Stimulated activated CD4-positive, alpha-beta T cell treated with anti-CD3 and anti-CD28 coated beads, Interleukin-15, amount 100 ng/mL, for 1 hour (primary cell): Measurements from ENCODE around the gene TBC1D14.
A peak's percentile ranks its signal among the peaks of the same experiment; 100 is the strongest.

Experiments used
- DNase-seq, 2 donors: peaks; one replicate each; pipeline ENCODE4 v3.0.0-alpha.2; 2020; ENCODE audit warnings: low read depth in 1 of 2, low spot score in 1 of 2

Gene TBC1D14

GRCh38 chr4:6909113-6909969, at the start of gene TBC1D14:
TSS of gene TBC1D14 (plus strand) at chr4:6909826. CDS start at chr4:6923390, 13,564 bp downstream.
- peak; percentile 78 to 79 for DNase-seq

- DNase-seq = no peak
Measured at GRCh38 chr4:6868386-6868785, 41.2 kb upstream of the TBC1D14 start.

GRCh38 chr4:6869944-6870343, 39.7 kb upstream of the TBC1D14 start:
- DNase-seq = no peak

GRCh38 chr4:6873291-6873690, 36.3 kb upstream of the TBC1D14 start:
- no peak for DNase-seq

GRCh38 chr4:6873792-6874461, 35.7 kb upstream of the TBC1D14 start:
- peak; percentile 59 to 67 for DNase-seq

- no peak for DNase-seq
Measured at GRCh38 chr4:6874981-6875380, 34.6 kb upstream of the TBC1D14 start.

- no peak for DNase-seq
Measured at GRCh38 chr4:6875431-6875831, 34.2 kb upstream of the TBC1D14 start.

- no peak for DNase-seq
Measured at GRCh38 chr4:6876440-6876839, 33.2 kb upstream of the TBC1D14 start.

- no peak for DNase-seq
Measured at GRCh38 chr4:6877067-6877466, 32.6 kb upstream of the TBC1D14 start.

GRCh38 chr4:6878451-6879059, 31.1 kb upstream of the TBC1D14 start:
- DNase-seq = no peak

GRCh38 chr4:6880691-6881090, 28.9 kb upstream of the TBC1D14 start:
- no peak for DNase-seq

GRCh38 chr4:6881908-6882307, 27.7 kb upstream of the TBC1D14 start:
- no peak for DNase-seq

- no peak for DNase-seq
Measured at GRCh38 chr4:6884341-6884870, 25.2 kb upstream of the TBC1D14 start.

GRCh38 chr4:6885953-6886557, 23.6 kb upstream of the TBC1D14 start:
- no peak for DNase-seq

- no peak for DNase-seq
Measured at GRCh38 chr4:6886886-6887285, 22.7 kb upstream of the TBC1D14 start.

- no peak for DNase-seq
Measured at GRCh38 chr4:6887591-6888371, 21.8 kb upstream of the TBC1D14 start.

GRCh38 chr4:6888506-6889071, 21.0 kb upstream of the TBC1D14 start:
- DNase-seq = no peak

GRCh38 chr4:6889101-6889735, 20.4 kb upstream of the TBC1D14 start:
- no peak for DNase-seq

GRCh38 chr4:6889736-6890324, 19.8 kb upstream of the TBC1D14 start:
- no peak for DNase-seq
